Measurements from ENCODE around the gene IFT88.

The IFT88 gene

DNA sequence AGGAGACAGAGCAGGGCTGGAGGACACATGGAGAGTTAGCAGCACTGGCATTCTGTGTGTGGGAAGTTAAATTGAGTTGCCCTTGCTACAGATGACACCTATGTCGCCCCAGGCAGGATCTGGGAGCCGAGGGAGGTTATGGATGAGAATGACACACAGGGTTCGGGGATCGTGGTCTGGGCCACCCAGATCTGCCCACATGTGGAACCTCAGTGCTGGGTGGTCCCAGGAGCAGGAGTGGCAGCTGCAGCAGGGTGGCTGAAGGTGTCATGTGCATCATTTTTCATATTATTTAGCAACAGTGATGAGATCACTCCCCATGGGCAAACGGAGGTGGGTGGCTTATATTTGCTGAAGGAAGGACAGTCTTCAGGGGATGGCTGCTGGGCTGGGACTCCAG is 139.7 kb downstream of the IFT88 start:
- H2BK12ac ChIP-seq (ENCODE audit: low read length), result no peak overlapping the region
- WGBS (ENCODE audit: extremely low coverage, insufficient coverage, insufficient read length), result no CpG with 5 or more reads among the region's 5 CpGs
- H4K91ac ChIP-seq (ENCODE audit: low read depth, low read length), result no peak overlapping the region
- H3K23ac ChIP-seq (ENCODE audit: low read length), result no peak overlapping the region
- no peaks in the 10 kb centered on the region for H3K9me3 ChIP-seq (ENCODE audit: insufficient read depth, low read depth, low read length)
- no peak overlapping the region for H3K27ac ChIP-seq (ENCODE audit: low read depth, low read length)
- no peak overlapping the region for H3K4ac ChIP-seq (ENCODE audit: low read depth, low read length)
- H4K12ac ChIP-seq (ENCODE audit: low read depth, low read length), result no peak overlapping the region
- H3K4me1 ChIP-seq (ENCODE audit: control insufficient read depth in 1 of 2, insufficient read depth in 2 of 2, low read length in 2 of 2), result peaks cover 2 to 7% of the 10 kb centered on the region in 2 experiments
- no peak overlapping the region for H3K14ac ChIP-seq (ENCODE audit: low read length)
- no peak overlapping the region for H4K8ac ChIP-seq (ENCODE audit: low read depth, low read length)
- no peak overlapping the region for H2AK5ac ChIP-seq (ENCODE audit: low read length)
- H2BK5ac ChIP-seq (ENCODE audit: low read depth, low read length, poor library complexity), result no peak overlapping the region
- DNase-seq, result no peak
- no peak overlapping the region for H2AFZ ChIP-seq (ENCODE audit: insufficient read depth, low read length, poor library complexity)
- no peak overlapping the region for H3K9ac ChIP-seq (ENCODE audit: low read length)
- no peak overlapping the region for H3K18ac ChIP-seq (ENCODE audit: low read length)
- no peak overlapping the region for H2BK120ac ChIP-seq (ENCODE audit: insufficient read depth, low read length, poor library complexity)
- no peaks in the 10 kb centered on the region for H3K36me3 ChIP-seq (ENCODE audit: control insufficient read depth in 1 of 2, insufficient read depth in 2 of 2, low read length in 2 of 2)
- no peak overlapping the region for H3K4me2 ChIP-seq (ENCODE audit: low read length)
- no peaks in the 10 kb centered on the region for H3K27me3 ChIP-seq (ENCODE audit: insufficient read depth, low read length)
- peaks cover 5% of the 10 kb centered on the region for H3K79me1 ChIP-seq (ENCODE audit: low read length)
- H3K79me2 ChIP-seq (ENCODE audit: control insufficient read depth, insufficient read depth, low read length, poor library complexity), result peaks cover 3% of the 10 kb centered on the region
- H3K4me3 ChIP-seq (ENCODE audit: low read depth, low read length), result no peak overlapping the region

DNA sequence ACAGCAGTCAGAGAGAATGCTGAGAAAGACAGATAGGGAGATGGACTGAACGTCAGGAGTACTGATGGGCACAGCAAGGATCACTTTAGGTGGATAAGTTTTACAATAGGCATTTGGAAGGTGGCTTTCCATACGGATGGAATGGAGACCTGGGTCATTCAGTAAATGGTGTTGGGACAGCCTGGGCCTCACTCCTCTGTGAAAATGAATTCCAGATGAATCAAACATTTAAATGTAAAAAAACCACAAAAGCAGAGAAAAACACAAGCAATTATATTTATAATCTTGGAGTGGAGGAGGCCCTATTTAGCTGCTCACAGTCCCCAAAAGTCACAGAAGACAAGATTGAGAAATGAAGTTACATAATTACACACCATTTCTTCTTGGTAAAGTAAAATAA is 141.3 kb downstream of the IFT88 start:
- Histone ChIP-seq H3K14ac (ENCODE audit: low read length) (no peak overlapping the region), H2AK5ac (ENCODE audit: low read length) (no peak overlapping the region), H3K4ac (ENCODE audit: low read depth, low read length) (no peak overlapping the region), H4K91ac (ENCODE audit: low read depth, low read length) (no peak overlapping the region), H3K27ac (ENCODE audit: low read depth, low read length) (no peak overlapping the region), H3K27me3 (ENCODE audit: insufficient read depth, low read length) (no peaks in the 10 kb centered on the region), H4K12ac (ENCODE audit: low read depth, low read length) (no peak overlapping the region), H2BK120ac (ENCODE audit: insufficient read depth, low read length, poor library complexity) (no peak overlapping the region), H3K36me3 (ENCODE audit: control insufficient read depth in 1 of 2, insufficient read depth in 2 of 2, low read length in 2 of 2) (no peaks in the 10 kb centered on the region), H4K8ac (ENCODE audit: low read depth, low read length) (no peak overlapping the region), H3K4me3 (ENCODE audit: low read depth, low read length) (no peak overlapping the region), H3K23ac (ENCODE audit: low read length) (no peak overlapping the region), H3K79me2 (ENCODE audit: control insufficient read depth, insufficient read depth, low read length, poor library complexity) (peaks cover 2% of the 10 kb centered on the region), H2BK12ac (ENCODE audit: low read length) (no peak overlapping the region), H2BK5ac (ENCODE audit: low read depth, low read length, poor library complexity) (no peak overlapping the region), H3K9ac (ENCODE audit: low read length) (no peak overlapping the region), H3K9me3 (ENCODE audit: insufficient read depth, low read depth, low read length) (no peaks in the 10 kb centered on the region), H3K4me2 (ENCODE audit: low read length) (no peak overlapping the region), H2AFZ (ENCODE audit: insufficient read depth, low read length, poor library complexity) (no peak overlapping the region), H3K4me1 (ENCODE audit: control insufficient read depth in 1 of 2, insufficient read depth in 2 of 2, low read length in 2 of 2) (peaks cover 0 to 7% of the 10 kb centered on the region in 2 experiments), H3K79me1 (ENCODE audit: low read length) (peaks cover 2% of the 10 kb centered on the region), H3K18ac (ENCODE audit: low read length) (no peak overlapping the region)
- no CpG with 5 or more reads among the region's 2 CpGs for WGBS (ENCODE audit: extremely low coverage, insufficient coverage, insufficient read length)
- DNase-seq, result no peak

DNA sequence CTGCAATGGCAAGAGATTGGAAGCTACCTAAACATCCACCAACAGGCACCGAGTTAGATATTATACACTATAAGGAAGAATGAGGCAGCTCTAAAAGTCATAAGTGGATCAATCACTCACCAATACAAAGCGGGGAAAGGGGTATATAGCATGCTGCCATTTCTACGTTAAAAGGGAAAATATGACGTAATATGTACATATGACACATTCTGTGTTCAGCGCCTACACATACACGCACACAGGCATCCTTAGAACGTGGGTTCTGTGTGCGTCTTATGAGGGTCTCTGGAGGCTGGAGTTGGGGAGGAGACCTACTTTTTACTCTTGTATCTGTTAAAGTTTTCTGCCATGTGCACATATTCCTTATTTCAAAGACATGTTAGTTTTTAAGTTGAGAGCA is 142.4 kb downstream of the IFT88 start:
- Histone ChIP-seq H3K4me2 (ENCODE audit: low read length) (no peak overlapping the region), H3K27me3 (ENCODE audit: insufficient read depth, low read length) (no peaks in the 10 kb centered on the region), H3K4ac (ENCODE audit: low read depth, low read length) (no peak overlapping the region), H3K27ac (ENCODE audit: low read depth, low read length) (no peak overlapping the region), H3K9ac (ENCODE audit: low read length) (no peak overlapping the region), H3K9me3 (ENCODE audit: insufficient read depth, low read depth, low read length) (no peaks in the 10 kb centered on the region), H2BK5ac (ENCODE audit: low read depth, low read length, poor library complexity) (no peak overlapping the region), H4K8ac (ENCODE audit: low read depth, low read length) (no peak overlapping the region), H3K79me2 (ENCODE audit: control insufficient read depth, insufficient read depth, low read length, poor library complexity) (no peaks in the 10 kb centered on the region), H2BK120ac (ENCODE audit: insufficient read depth, low read length, poor library complexity) (no peak overlapping the region), H4K12ac (ENCODE audit: low read depth, low read length) (no peak overlapping the region), H2AK5ac (ENCODE audit: low read length) (no peak overlapping the region), H3K36me3 (ENCODE audit: control insufficient read depth in 1 of 2, insufficient read depth in 2 of 2, low read length in 2 of 2) (no peaks in the 10 kb centered on the region), H3K23ac (ENCODE audit: low read length) (no peak overlapping the region), H3K14ac (ENCODE audit: low read length) (no peak overlapping the region), H3K18ac (ENCODE audit: low read length) (no peak overlapping the region), H3K4me3 (ENCODE audit: low read depth, low read length) (no peak overlapping the region), H3K4me1 (ENCODE audit: control insufficient read depth in 1 of 2, insufficient read depth in 2 of 2, low read length in 2 of 2) (peaks cover 0 to 7% of the 10 kb centered on the region in 2 experiments), H2AFZ (ENCODE audit: insufficient read depth, low read length, poor library complexity) (no peak overlapping the region), H4K91ac (ENCODE audit: low read depth, low read length) (no peak overlapping the region), H3K79me1 (ENCODE audit: low read length) (no peaks in the 10 kb centered on the region), H2BK12ac (ENCODE audit: low read length) (no peak overlapping the region)
- WGBS (ENCODE audit: extremely low coverage, insufficient coverage, insufficient read length), result no CpG with 5 or more reads among the region's 8 CpGs
- no peak for DNase-seq

DNA sequence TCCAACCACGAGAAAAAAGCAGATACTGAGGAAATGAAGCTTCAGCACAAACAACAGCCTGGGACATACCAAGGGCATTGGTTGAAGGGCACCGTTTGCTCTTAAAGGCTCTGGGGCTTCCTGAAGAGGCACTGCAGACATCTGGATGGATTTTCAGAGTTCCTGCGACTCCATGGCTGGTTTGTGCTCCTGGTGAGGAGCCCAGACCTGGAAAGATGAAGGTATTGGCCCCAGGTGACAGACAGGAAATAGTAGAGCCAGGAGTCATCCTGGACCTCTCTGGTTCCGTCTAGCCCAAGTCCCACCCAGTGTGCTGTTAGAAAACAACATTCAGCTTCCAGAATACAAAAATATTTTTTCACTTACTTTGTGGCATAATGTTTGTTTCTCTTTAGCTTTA is 142.8 kb downstream of the IFT88 start:
- H3K18ac ChIP-seq (ENCODE audit: low read length), result no peak overlapping the region
- no peak overlapping the region for H3K23ac ChIP-seq (ENCODE audit: low read length)
- no peak overlapping the region for H4K91ac ChIP-seq (ENCODE audit: low read depth, low read length)
- H3K27ac ChIP-seq (ENCODE audit: low read depth, low read length), result no peak overlapping the region
- no peak overlapping the region for H2BK120ac ChIP-seq (ENCODE audit: insufficient read depth, low read length, poor library complexity)
- no peak overlapping the region for H2BK12ac ChIP-seq (ENCODE audit: low read length)
- no peaks in the 10 kb centered on the region for H3K36me3 ChIP-seq (ENCODE audit: control insufficient read depth in 1 of 2, insufficient read depth in 2 of 2, low read length in 2 of 2)
- no peak overlapping the region for H2AFZ ChIP-seq (ENCODE audit: insufficient read depth, low read length, poor library complexity)
- H3K14ac ChIP-seq (ENCODE audit: low read length), result no peak overlapping the region
- H3K9ac ChIP-seq (ENCODE audit: low read length), result no peak overlapping the region
- no peak overlapping the region for H4K8ac ChIP-seq (ENCODE audit: low read depth, low read length)
- H3K9me3 ChIP-seq (ENCODE audit: insufficient read depth, low read depth, low read length), result no peaks in the 10 kb centered on the region
- no peak overlapping the region for H3K4me3 ChIP-seq (ENCODE audit: low read depth, low read length)
- H3K79me1 ChIP-seq (ENCODE audit: low read length), result no peaks in the 10 kb centered on the region
- H3K4me2 ChIP-seq (ENCODE audit: low read length), result no peak overlapping the region
- no peaks in the 10 kb centered on the region for H3K27me3 ChIP-seq (ENCODE audit: insufficient read depth, low read length)
- no CpG with 5 or more reads among the region's 4 CpGs for WGBS (ENCODE audit: extremely low coverage, insufficient coverage, insufficient read length)
- H4K12ac ChIP-seq (ENCODE audit: low read depth, low read length), result no peak overlapping the region
- DNase-seq, result peak; percentile 31 to 51
- H3K4ac ChIP-seq (ENCODE audit: low read depth, low read length), result no peak overlapping the region
- H3K4me1 ChIP-seq (ENCODE audit: control insufficient read depth in 1 of 2, insufficient read depth in 2 of 2, low read length in 2 of 2), result peaks cover 0 to 7% of the 10 kb centered on the region in 2 experiments
- H2AK5ac ChIP-seq (ENCODE audit: low read length), result no peak overlapping the region
- H3K79me2 ChIP-seq (ENCODE audit: control insufficient read depth, insufficient read depth, low read length, poor library complexity), result no peaks in the 10 kb centered on the region
- H2BK5ac ChIP-seq (ENCODE audit: low read depth, low read length, poor library complexity), result no peak overlapping the region
